Measurements from ENCODE around the gene CACTIN. TPM values are rescaled to one million over a fixed set of nuclear protein-coding genes. Genes with fewer than 3 reads are reported as not detected.
A peak's percentile ranks its signal among the peaks of the same experiment; 100 is the strongest.

Gene CACTIN
- total and polyA plus RNA-seq, 2 of the 4 experiments (the other 2 are of a cell fraction), result 10.8 to 19.5 TPM

DNA sequence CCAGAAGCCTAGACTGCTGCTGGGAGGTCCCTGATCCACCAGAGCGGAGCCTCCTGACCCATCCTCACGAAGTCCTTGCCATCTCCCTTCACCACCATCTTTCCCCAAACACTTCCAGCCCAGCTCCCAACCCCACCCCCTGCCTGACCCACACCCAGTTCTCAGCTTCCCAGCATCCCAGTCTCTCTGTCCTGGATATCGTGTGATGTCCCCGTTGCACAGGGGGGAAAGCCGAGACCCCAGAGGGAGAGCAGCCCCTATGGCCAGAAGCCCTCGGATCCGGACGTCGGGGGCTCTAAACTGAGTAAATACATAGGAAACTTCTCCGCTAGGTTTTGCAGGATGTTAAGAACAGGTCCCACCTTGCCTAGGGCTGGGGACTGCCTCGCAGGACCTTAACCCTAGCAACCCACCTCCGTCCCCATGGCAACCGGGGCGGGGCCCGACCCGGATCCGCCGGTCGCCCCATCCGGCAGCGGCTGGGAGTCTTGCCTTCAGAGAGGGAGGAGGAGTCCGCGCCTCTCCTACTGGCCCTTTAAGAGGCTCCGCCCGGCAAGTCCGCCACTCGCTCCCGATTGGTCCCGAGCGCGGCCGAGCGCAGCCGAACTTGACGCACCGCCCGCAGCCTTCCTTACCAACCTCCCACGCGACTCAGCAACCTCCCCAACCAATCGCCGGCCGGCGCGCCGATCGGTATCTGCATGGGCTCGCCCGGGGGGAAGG lies 54.3 kb downstream of the CACTIN start:
- in situ Hi-C loops (cut with MboI; ENCODE audit: low sequenced_read_pairs) (no loop called here), dilution Hi-C loops (cut with HindIII; ENCODE audit: low sequenced_read_pairs, unreplicated experiment) (no loop called here), intact Hi-C loops (cut with micrococcal nuclease) (no loop called here)
- H4K91ac ChIP-seq (ENCODE audit: insufficient read depth, low read depth, low read length), result peak overlapping the region; percentile 46
- peak overlapping the region; percentile 90 for H3K4me2 ChIP-seq (ENCODE audit: low read depth, low read length)
- peak overlapping the region; percentile 45 for H4K5ac ChIP-seq (ENCODE audit: low read depth, low read length)
- H3K4ac ChIP-seq (ENCODE audit: low read depth, low read length), result peak overlapping the region; percentile 61
- no peak for TF ChIP-seq CEBPB (IDR thresholded peaks at IDR 0.05; ENCODE audit: low read depth, low read length)
- peak; percentile 77; the same call in 1 of the 2 replicates for TF ChIP-seq MAZ (IDR thresholded peaks at IDR 0.05; ENCODE audit: borderline replicate concordance, low read depth, low read length)
- TF ChIP-seq, protein P1, sequence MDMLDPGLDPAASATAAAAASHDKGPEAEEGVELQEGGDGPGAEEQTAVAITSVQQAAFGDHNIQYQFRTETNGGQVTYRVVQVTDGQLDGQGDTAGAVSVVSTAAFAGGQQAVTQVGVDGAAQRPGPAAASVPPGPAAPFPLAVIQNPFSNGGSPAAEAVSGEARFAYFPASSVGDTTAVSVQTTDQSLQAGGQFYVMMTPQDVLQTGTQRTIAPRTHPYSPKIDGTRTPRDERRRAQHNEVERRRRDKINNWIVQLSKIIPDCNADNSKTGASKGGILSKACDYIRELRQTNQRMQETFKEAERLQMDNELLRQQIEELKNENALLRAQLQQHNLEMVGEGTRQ (IDR thresholded peaks at IDR 0.05; ENCODE audit: low read depth, low read length), result peak; percentile 5; the same call in 1 of the 2 replicates
- TF ChIP-seq, protein P2, sequence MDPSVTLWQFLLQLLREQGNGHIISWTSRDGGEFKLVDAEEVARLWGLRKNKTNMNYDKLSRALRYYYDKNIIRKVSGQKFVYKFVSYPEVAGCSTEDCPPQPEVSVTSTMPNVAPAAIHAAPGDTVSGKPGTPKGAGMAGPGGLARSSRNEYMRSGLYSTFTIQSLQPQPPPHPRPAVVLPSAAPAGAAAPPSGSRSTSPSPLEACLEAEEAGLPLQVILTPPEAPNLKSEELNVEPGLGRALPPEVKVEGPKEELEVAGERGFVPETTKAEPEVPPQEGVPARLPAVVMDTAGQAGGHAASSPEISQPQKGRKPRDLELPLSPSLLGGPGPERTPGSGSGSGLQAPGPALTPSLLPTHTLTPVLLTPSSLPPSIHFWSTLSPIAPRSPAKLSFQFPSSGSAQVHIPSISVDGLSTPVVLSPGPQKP (IDR thresholded peaks at IDR 0.05; ENCODE audit: borderline replicate concordance, low read depth, low read length), result no peak
- H2AK5ac ChIP-seq (ENCODE audit: low read depth, low read length), result peak overlapping the region; percentile 71
- H3K9me1 ChIP-seq (ENCODE audit: insufficient read depth, low read length), result peaks cover 4% of the 10 kb centered on the region
- BruUV-seq (replicated peaks), result no TSS peak
- peak overlapping the region; percentile 16 for H3K27ac ChIP-seq (ENCODE audit: insufficient read depth, low read length)
- peak overlapping the region; percentile 86 to 99 for H4K8ac ChIP-seq (ENCODE audit: low read depth in 2 of 2, low read length in 2 of 2)
- peaks cover 7 to 22% of the 10 kb centered on the region in 2 experiments; a peak in 3 of 4 replicates for H3K79me1 ChIP-seq (ENCODE audit: low read depth in 1 of 2, low read length in 2 of 2)
- peak overlapping the region; percentile 19 for H3K18ac ChIP-seq (ENCODE audit: low read depth, low read length)
- ATAC-seq (ENCODE audit: low read depth), result peak; percentile 93
- peak overlapping the region; percentile 78 for H3K14ac ChIP-seq (replicated peaks; ENCODE audit: low read depth, low read length)
- H2BK120ac ChIP-seq (ENCODE audit: low read depth, low read length), result peak overlapping the region; percentile 9; the same call in 1 of the 2 replicates
- H2BK5ac ChIP-seq (ENCODE audit: low read depth, low read length, poor library complexity, severe bottlenecking), result peak overlapping the region; percentile 37
- peak overlapping the region; percentile 77 for H2AK9ac ChIP-seq (replicated peaks; ENCODE audit: low read depth, low read length, poor library complexity)
- WGBS, 2 experiments (ENCODE audit: extremely low coverage in 2 of 2, insufficient read length in 1 of 2), result 7% methylated on average over 9 of the region's 48 CpGs; no CpG with 5 or more reads in 1 of the 2 experiments
- DNase-seq, result peak; percentile 99
- no peaks in the 10 kb centered on the region for H3K9me3 ChIP-seq (ENCODE audit: control insufficient read depth, insufficient read depth, low read length)
- peak overlapping the region; percentile 82; the same call in 1 of the 2 replicates for H3K23ac ChIP-seq (ENCODE audit: low read depth, low read length)
- no peaks in the 10 kb centered on the region for H3K4me1 ChIP-seq (ENCODE audit: control insufficient read depth, insufficient read depth, low read length)
- H4K20me1 ChIP-seq (ENCODE audit: insufficient read depth, low read length), result peaks cover 10% of the 10 kb centered on the region; the same call in 1 of the 2 replicates
- CTCF ChIA-PET, result interaction anchor here (0.6 kb wide), 1 partner anchor 8 kb away, joined by 4 read pairs; no protein-coding TSS in a partner anchor
- H2AFZ ChIP-seq (replicated peaks; ENCODE audit: low read length, poor library complexity), result peak overlapping the region; percentile 91
- H3K56ac ChIP-seq (ENCODE audit: extremely low read depth, insufficient read depth, low read length), result peak overlapping the region; percentile 37; the same call in 1 of the 2 replicates
- peak overlapping the region; percentile 19; the same call in 1 of the 3 replicates for H2BK15ac ChIP-seq (ENCODE audit: low read depth, low read length)
- H3K9ac ChIP-seq (ENCODE audit: low read depth, low read length), result peak overlapping the region; percentile 60
- H3K27me3 ChIP-seq (ENCODE audit: control insufficient read depth, insufficient read depth, low read length), result no peaks in the 10 kb centered on the region
- POLR2A ChIA-PET (ENCODE audit: unreplicated experiment), result no interaction called here
- H2BK20ac ChIP-seq (ENCODE audit: low read depth, low read length), result no peak overlapping the region
- H3K4me3 ChIP-seq (ENCODE audit: insufficient read depth, low read depth, low read length), result peak overlapping the region; percentile 53
- H3K36me3 ChIP-seq (ENCODE audit: control insufficient read depth, insufficient read depth, low read length), result peaks cover 13% of the 10 kb centered on the region; the same call in 1 of the 2 replicates

All from IMR-90 (cell line).